Peyer's patch (tissue), 4 donors: Measurements from ENCODE around the gene LRBA. TPM values are rescaled to one million over a fixed set of nuclear protein-coding genes. Genes with fewer than 3 reads are reported as not detected.
"Not testable (repeated sequence)": the region's sequence is repeated elsewhere in the genome, so short reads cannot be mapped to it uniquely, and the experiment has no call there.

Experiments used
- DNase-seq, 3 donors: peaks; one replicate each; pipeline ENCODE4 v3.0.0-alpha.2; 2017 to 2019
- H3K27ac ChIP-seq, 4 donors: fragments of 200-600 bp; sonication (generic); one replicate each; pipeline ENCODE4 v1.5.1; 2016 to 2019
- H3K27me3 ChIP-seq, 2 donors: fragments of 200-600 bp; sonication (generic); one replicate each; pipeline ENCODE4 v1.5.1; 2019
- H3K36me3 ChIP-seq, 3 donors: fragments of 200-600 bp; sonication (generic); one replicate each; pipeline ENCODE4 v1.5.1; 2016 to 2019
- H3K4me1 ChIP-seq, 4 donors: fragments of 200-600 bp; sonication (generic); one replicate each; pipeline ENCODE4 v1.5.1; 2016 to 2019
- H3K4me3 ChIP-seq, 4 donors: fragments of 200-600 bp; sonication (generic); 1 replicate in 3 of 4; 2 replicates in 1 of 4; pipeline ENCODE4 v1.5.1; 2016 to 2019; ENCODE audit warnings: mild to moderate bottlenecking in 1 of 4
- H3K9me3 ChIP-seq, 4 donors: fragments of 200-600 bp; sonication (generic); one replicate each; pipeline ENCODE4 v1.5.1; 2016 to 2019; ENCODE audit warnings: mild to moderate bottlenecking in 1 of 4
- CTCF ChIP-seq, 6 experiments: fragments of 450-650 bp in 4 of 6; fragments of 200-600 bp in 2 of 6; sonication (generic) in 1 of 6; IDR thresholded peaks; one replicate each; pipeline ENCODE4 v1.5.1; 2017 to 2019; ENCODE audit warnings: antibody characterized with exemption in 6 of 6, mild to moderate bottlenecking in 3 of 6, moderate library complexity in 1 of 6
- POLR2A ChIP-seq, 2 donors: fragments of 450-650 bp; IDR thresholded peaks; one replicate each; pipeline ENCODE4 v1.5.1; 2017; ENCODE audit warnings: antibody characterized with exemption in 2 of 2, mild to moderate bottlenecking in 2 of 2, moderate library complexity in 2 of 2
- total RNA-seq, 4 donors: library from RNA; depleted of rRNA; stranded (reverse); fragments of >200 nt; gene quantifications; one replicate each; pipeline ENCODE4 v1.1.0, GENCODE V29; 2016

The LRBA gene
- total RNA-seq, 4 donors from 2014 or later: 71.5 to 120 (median 91.7) TPM

GRCh38 chr4:150391052-150391451, 624.0 kb downstream of the LRBA start:
- H3K9me3 ChIP-seq: peaks cover 0 to 6% (median 0%) of the 10 kb centered on the region in 4 donors
- no peak for TF ChIP-seq POLR2A (IDR thresholded peaks at IDR 0.05)
- no peak for TF ChIP-seq CTCF (IDR thresholded peaks at IDR 0.05)
- H3K4me3 ChIP-seq: no peak overlapping the region
- no peaks in the 10 kb centered on the region for H3K4me1 ChIP-seq
- H3K27me3 ChIP-seq: no peaks in the 10 kb centered on the region
- no peaks in the 10 kb centered on the region for H3K36me3 ChIP-seq
- no peak overlapping the region for H3K27ac ChIP-seq
- DNase-seq: no peak

- Histone ChIP-seq H3K36me3 (no peaks in the 10 kb centered on the region), H3K4me3 (no peak overlapping the region), H3K27ac (no peak overlapping the region), H3K9me3 (peaks cover 0 to 6% (median 0%) of the 10 kb centered on the region in 4 donors), H3K4me1 (no peaks in the 10 kb centered on the region), H3K27me3 (no peaks in the 10 kb centered on the region)
- TF ChIP-seq CTCF (IDR thresholded peaks at IDR 0.05) (no peak), POLR2A (IDR thresholded peaks at IDR 0.05) (no peak)
- no peak for DNase-seq
These were observed 624.6 kb downstream of the LRBA start for GRCh38 chr4:150390531-150390910.

- H3K4me1 ChIP-seq: no peaks in the 10 kb centered on the region
- H3K9me3 ChIP-seq: peaks cover 0 to 6% (median 0%) of the 10 kb centered on the region in 4 donors
- H3K27me3 ChIP-seq: no peaks in the 10 kb centered on the region
- no peak overlapping the region for H3K4me3 ChIP-seq
- TF ChIP-seq POLR2A (IDR thresholded peaks at IDR 0.05) (no peak), CTCF (IDR thresholded peaks at IDR 0.05) (no peak)
- H3K27ac ChIP-seq: no peak overlapping the region
- no peaks in the 10 kb centered on the region for H3K36me3 ChIP-seq
- no peak for DNase-seq
These were observed 625.1 kb downstream of the LRBA start for GRCh38 chr4:150389896-150390530.

- H3K27ac ChIP-seq: no peak overlapping the region
- H3K27me3 ChIP-seq: no peaks in the 10 kb centered on the region
- no peaks in the 10 kb centered on the region for H3K4me1 ChIP-seq
- no peak overlapping the region for H3K4me3 ChIP-seq
- H3K9me3 ChIP-seq: peaks cover 0 to under 1% (median 0%) of the 10 kb centered on the region in 4 donors
- H3K36me3 ChIP-seq: no peaks in the 10 kb centered on the region
- no peak for DNase-seq
- no peak for TF ChIP-seq CTCF (IDR thresholded peaks at IDR 0.05)
- TF ChIP-seq POLR2A (IDR thresholded peaks at IDR 0.05): no peak
These were observed 627.1 kb downstream of the LRBA start for GRCh38 chr4:150387981-150388380.

GRCh38 chr4:150386415-150386814, 628.7 kb downstream of the LRBA start:
- H3K9me3 ChIP-seq, H3K27me3 ChIP-seq, DNase-seq, H3K36me3 ChIP-seq, H3K4me1 ChIP-seq, H3K27ac ChIP-seq, H3K4me3 ChIP-seq: not testable (repeated sequence)

GRCh38 chr4:150385606-150386005, 629.5 kb downstream of the LRBA start:
- no peaks in the 10 kb centered on the region for H3K36me3 ChIP-seq
- DNase-seq: no peak
- no peak overlapping the region for H3K27ac ChIP-seq
- TF ChIP-seq POLR2A (IDR thresholded peaks at IDR 0.05) (no peak), CTCF (IDR thresholded peaks at IDR 0.05) (no peak)
- no peaks in the 10 kb centered on the region for H3K27me3 ChIP-seq
- H3K4me1 ChIP-seq: no peaks in the 10 kb centered on the region
- H3K9me3 ChIP-seq: no peaks in the 10 kb centered on the region
- H3K4me3 ChIP-seq: no peak overlapping the region
